Stimulated activated CD4-positive, alpha-beta T cell treated with anti-CD3 and anti-CD28 coated beads, Interleukin-15, amount 100 ng/mL, for 24 hours (primary cell): ENCODE data around the gene PANX1.
"Not testable (repeated sequence)": the region's sequence is repeated elsewhere in the genome, so short reads cannot be mapped to it uniquely, and the experiment has no call there.

Experiments used
- DNase-seq: peaks from one replicate; pipeline ENCODE4 v3.0.0-alpha.2; 2020

Gene PANX1, protein sequence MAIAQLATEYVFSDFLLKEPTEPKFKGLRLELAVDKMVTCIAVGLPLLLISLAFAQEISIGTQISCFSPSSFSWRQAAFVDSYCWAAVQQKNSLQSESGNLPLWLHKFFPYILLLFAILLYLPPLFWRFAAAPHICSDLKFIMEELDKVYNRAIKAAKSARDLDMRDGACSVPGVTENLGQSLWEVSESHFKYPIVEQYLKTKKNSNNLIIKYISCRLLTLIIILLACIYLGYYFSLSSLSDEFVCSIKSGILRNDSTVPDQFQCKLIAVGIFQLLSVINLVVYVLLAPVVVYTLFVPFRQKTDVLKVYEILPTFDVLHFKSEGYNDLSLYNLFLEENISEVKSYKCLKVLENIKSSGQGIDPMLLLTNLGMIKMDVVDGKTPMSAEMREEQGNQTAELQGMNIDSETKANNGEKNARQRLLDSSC

GRCh38 chr11:94128746-94129511, at the start of gene PANX1:
Gene PANX1, plus strand, starts transcription at chr11:94128841. Its CDS starts 472 bp downstream, at chr11:94129313.
- peak; percentile 81 for DNase-seq

- DNase-seq, result no peak
These were observed 44.5 kb upstream of the PANX1 start for GRCh38 chr11:94084164-94084563.

GRCh38 chr11:94088906-94089305, 39.7 kb upstream of the PANX1 start:
- DNase-seq, result no peak

DNA sequence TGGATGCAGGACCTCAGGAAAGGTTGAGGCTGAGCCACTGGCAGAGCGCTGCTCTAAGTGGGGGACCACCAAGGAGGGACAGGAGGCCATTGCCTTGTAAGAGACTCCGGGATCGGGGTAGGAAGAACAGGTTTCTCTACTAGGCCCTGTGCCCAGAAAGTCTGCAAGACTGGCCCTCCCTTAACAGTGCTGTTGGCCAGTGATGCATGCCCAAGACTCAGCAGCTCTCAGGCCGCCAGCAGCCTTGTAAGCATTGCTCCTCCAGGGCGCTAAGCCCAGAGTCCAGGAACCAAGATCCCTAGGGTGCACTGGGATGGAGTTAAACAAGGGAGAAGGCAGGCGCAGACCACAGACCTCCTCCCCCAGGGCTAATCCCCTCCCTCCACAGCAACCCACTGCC, 39.3 kb upstream of the PANX1 start:
- no peak for DNase-seq

GRCh38 chr11:94090401-94090800, 38.2 kb upstream of the PANX1 start:
- no peak for DNase-seq

GRCh38 chr11:94091091-94091490, 37.5 kb upstream of the PANX1 start:
- no peak for DNase-seq

- DNase-seq, result no peak
These were observed 28.4 kb upstream of the PANX1 start for GRCh38 chr11:94100253-94100652.

GRCh38 chr11:94103471-94103870, 25.2 kb upstream of the PANX1 start:
- no peak for DNase-seq

DNA sequence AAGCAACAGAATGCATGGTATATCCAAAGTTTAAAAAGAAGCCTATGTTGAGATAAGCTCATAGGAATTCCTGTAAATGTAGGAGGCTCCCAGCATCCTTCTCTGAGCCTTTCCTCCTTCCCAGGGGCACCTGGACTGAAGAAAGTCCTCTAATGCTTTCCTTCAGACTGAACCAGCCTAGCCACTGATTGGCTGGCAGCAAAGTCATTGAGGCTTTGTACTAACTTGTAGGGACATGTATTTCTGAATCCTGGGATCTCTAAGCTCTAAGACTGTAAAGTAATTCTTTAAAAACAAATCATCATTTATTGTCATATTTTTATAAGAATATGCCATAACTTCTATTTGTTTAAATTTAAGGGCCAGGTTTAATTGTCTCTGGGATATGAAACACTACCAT, 23.9 kb upstream of the PANX1 start:
- no peak for DNase-seq

GRCh38 chr11:94106716-94107115, 21.9 kb upstream of the PANX1 start:
- no peak for DNase-seq

GRCh38 chr11:94107363-94107762, 21.3 kb upstream of the PANX1 start:
- no peak for DNase-seq

GRCh38 chr11:94111241-94111640, 17.4 kb upstream of the PANX1 start:
- DNase-seq, result no peak

DNA sequence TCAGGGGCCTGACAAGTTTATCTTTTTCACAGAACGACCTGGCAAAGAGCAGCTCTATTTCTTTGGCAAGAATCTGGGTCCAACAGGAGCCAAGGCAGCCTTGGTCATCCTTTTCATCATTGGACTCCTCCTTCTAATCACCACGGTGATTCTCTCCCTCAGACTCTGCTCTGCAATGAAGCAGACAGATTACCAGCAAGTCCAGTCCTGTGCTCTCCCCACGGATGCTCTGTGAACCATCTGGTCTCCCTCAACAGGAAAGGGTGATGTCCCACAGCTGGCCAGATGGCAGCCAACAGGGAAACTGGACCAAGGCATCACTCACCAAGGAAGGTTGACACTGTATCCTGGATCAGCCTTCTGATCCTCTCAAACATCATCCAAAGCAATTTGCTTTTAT, 17.0 kb upstream of the PANX1 start:
- DNase-seq, result no peak

GRCh38 chr11:94112206-94112953, 16.3 kb upstream of the PANX1 start:
- no peak for DNase-seq

- DNase-seq, result no peak
These were observed 11.5 kb upstream of the PANX1 start for GRCh38 chr11:94117197-94117574.

GRCh38 chr11:94117871-94118270, 10.8 kb upstream of the PANX1 start:
- no peak for DNase-seq

DNA sequence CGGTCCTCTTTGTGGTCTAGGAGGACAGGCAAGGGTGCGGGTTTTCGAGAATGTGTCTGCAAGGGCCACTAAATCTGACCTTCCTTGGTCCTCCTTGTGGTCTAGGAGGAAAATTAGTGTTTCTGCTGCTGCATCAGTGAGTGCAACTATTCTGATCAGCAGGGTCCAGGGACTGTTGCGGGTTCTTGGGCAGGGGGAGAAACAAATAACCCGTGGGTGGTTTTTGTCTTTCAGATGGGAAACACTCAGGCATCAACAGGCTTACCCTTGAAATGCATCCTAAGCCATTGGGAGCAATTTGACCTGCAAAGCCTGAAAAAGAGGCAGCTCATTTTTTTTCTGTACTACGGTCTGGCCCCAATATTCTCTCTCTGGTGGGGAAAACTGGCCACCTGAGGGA, 9.0 kb upstream of the PANX1 start:
- not testable (repeated sequence) for DNase-seq

GRCh38 chr11:94120516-94120915, 8.1 kb upstream of the PANX1 start:
- not testable (repeated sequence) for DNase-seq

- DNase-seq, result no peak
These were observed 7.7 kb upstream of the PANX1 start for GRCh38 chr11:94120946-94121345.

DNA sequence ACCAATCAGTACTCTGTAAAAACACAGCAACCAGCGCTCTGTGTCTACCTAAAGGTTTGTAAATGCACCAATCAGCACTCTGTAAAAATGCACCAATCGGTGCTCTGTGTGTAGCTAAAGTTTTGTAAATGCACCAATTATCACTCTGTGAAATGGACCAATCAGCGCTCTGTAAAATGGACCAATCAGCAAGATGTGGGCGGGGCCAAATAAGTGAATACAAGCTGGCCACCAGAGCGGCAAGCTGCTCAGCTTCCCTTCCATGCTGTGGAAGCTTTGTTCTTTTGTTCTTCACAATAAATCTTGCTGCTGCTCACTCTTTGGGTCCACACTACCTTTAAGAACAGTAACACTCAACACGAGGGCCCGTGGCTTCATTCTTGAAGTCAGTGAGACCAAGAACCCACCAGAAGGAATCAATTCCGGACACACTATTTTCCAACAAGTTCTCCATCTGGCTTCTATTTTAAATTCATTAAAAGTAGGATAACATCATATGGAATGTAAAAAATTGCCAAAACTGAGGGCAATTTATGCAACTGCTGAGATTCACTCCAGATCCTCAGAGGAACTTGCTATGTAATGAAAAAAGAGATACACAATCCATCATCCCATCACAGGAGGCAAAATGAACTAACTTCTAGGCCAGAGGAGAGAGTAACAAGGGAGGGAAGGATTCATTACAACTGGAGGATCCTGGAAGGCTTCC, 3.1 kb upstream of the PANX1 start:
- no peak for DNase-seq

DNA sequence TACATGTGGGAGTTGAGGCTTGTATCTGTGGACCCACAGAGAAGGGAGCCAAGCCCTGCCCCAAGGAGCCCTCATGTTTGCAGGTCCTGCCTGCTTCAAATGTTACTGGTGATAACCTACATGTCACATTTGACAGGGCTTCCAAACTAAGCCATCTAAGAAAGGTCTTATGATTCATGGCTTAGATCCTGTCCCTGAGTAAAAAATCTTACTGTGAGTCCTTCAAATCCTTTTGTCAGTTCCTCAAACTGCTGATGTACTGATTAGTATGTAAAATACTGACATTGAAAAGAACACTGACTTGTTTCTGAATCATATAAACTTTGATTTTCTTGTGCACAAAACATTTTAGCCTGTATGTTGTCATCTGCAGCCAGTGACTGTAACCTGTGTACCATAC, 1.0 kb upstream of the PANX1 start:
- no peak for DNase-seq

DNA sequence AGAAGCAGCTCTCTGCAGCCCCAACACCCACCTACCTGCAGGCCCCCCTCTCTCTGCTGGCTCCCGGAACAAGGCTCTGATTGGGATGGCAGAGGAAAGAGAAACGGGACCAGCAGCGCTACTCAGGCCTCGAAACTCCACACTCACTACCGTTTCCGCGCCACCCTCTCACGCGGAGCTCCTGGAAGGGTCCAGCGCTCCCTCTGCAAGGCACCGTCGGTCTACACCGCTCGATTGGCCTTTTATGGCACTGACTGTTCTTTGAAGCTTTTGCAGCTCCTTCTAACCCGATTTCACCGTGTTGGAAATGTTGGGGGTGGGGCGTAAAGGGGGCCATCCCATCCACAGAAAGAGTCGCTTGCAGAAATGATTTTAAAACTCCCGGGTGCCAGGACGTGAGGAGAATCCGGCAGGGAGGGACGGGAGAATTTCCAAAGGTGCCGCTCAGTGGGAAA, 323 bp upstream of the PANX1 start:
- no peak for DNase-seq
